GM19351 (cell line): ENCODE measurements around the gene ATP5F1C.
"Not testable (repeated sequence)": the region's sequence is repeated elsewhere in the genome, so short reads cannot be mapped to it uniquely, and the experiment has no call there.

Experiments used
- ATAC-seq: cut with Tn5 transposase; IDR thresholded peaks from one replicate; pipeline ENCODE4 v1.9.1; 2021; ENCODE audit warnings: mild to moderate bottlenecking, moderate library complexity; ENCODE audit not compliant: unreplicated experiment

Gene ATP5F1C

DNA sequence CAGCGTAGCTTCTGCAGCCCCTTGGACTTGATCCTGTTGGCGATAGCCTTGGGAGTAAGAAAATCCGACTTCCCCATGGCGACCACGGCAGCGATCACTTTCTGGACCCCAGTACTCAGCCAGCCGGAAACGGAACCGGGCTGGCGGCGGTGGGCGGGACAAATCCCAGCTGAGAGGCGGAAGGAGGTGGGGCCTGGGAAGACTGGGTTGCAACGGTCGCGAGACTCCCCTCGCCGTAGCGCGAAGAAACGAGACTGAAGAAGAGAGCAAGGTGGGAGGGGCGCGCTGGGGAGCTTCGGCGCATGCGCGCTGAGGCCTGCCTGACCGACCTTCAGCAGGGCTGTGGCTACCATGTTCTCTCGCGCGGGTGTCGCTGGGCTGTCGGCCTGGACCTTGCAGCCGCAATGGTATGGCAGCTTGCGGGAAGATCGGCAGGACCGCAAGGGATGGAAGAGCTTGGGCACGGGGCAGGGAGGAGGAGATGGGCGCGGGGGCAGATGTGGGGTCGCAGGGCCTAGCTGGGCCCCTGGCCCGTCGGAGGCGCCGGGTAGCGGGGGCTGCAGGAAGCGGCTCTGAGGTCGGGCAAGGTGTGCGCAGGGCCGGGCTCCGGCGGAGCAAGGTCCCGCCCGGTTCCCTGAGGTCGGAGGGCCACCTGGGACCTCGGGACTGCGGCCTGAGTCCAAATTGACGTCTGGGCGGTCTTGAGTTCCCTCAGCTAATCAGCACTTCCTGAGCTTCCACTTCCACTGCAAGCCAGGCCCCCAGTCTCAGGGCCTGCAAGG is at the start of gene ATP5F1C, which contains the start of gene KIN:
Gene ATP5F1C (plus strand): TSS at position 321 of the 782 bp plus-strand sequence. CDS start 31 bp downstream, at position 352.
Gene KIN (minus strand): TSS at position 137 of the 782 bp plus-strand sequence. CDS start 60 bp downstream, at position 77.
- peak; percentile 93 for ATAC-seq

DNA sequence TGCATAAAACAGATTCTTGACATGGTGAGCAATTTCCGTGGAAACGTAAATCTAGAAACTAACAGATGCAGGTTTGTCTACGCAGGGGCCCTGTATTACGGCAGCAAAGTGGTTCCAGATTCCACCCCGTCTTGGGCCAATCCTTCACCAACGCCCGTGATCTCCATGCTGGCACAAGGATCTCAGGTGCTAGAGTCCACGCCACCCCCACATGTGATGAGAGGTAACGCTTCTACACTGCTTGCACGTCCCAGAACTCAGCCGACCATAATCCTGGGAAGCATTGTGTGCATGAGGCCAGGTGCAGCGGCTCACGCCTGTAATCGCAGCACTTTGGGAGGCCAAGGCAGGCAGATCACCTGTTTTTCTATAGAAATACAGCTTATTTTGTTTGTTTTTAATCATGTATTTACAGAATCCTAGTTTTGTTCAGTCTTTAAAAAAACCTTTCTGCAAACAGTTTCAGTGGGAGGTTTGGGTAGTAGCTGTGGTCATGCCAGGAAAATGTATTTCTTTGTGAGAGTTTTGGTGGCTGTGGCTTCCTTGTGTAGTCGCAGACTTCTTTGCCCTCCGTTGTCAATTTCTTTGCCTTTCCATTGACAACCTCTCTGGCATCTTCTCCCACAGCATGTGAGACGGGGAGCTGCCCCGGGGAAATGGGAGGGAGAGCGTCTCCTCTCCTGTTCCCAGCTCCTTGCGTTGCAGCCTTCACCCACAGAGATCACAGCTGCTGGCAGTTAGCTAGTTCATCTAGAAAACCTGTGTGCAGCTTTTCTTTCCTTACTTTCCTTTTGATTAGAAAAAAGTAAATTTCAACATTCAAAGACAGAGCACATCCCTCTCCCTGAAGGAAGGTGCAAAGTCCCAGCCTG is 49.2 kb upstream of the ATP5F1C start:
- no peak for ATAC-seq

DNA sequence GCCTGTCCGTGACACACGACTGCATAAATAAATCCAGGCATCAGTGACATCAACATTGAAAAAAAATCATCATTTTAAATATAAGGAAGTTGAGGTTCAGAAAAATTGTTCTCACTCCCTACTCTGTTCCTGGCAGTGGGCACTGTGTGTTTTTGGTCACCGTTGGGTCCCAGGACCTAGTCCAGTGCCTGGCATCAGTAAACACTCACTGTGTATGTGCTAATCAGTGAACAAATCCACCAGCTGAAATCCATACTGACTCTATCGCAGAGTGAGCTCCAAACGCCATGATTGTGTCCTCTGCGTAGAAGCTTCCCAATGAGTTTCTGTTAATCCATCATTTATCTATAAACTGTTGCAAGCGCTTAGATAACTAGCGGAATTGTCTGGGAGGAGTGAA is 43.7 kb upstream of the ATP5F1C start:
- ATAC-seq, result no peak

DNA sequence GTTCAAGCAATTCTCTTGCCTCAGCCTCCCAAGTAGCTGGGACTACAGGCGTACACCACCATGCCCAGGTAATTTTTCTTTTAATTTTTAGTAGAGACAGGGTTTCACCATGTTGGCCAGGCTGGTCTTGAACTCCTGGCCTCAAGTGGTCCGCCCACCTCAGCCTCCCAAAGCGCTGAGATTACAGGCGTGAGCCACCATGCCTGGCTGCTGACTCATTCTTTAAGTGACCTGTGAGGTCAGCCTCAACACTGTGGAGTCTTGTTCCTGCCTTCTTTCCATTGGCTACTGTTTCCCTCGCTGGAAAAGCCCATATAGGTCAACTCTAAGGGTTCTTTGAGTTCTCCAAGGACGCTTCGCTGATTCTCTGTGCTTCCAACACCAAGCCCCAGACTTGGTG is 39.3 kb upstream of the ATP5F1C start:
- ATAC-seq, result not testable (repeated sequence)

DNA sequence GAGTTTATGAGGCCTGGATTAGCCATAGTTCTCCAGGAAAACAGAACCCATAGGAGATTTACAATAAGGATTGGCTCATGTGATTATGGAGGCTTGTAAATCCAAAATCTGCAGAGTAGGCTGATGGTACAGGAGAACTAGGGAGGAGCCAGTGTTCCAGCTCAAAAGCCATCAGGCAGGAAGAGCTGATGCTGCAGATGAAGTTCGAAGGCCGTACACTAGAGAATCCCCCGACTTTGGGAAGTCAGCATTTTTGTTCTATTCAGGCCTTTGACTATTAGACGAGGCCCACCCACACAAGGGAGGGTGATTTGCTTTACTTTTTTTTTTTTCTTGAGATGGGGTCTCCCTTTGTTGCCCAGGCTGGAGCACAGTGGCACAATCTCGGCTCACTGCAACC is 37.8 kb upstream of the ATP5F1C start:
- no peak for ATAC-seq

DNA sequence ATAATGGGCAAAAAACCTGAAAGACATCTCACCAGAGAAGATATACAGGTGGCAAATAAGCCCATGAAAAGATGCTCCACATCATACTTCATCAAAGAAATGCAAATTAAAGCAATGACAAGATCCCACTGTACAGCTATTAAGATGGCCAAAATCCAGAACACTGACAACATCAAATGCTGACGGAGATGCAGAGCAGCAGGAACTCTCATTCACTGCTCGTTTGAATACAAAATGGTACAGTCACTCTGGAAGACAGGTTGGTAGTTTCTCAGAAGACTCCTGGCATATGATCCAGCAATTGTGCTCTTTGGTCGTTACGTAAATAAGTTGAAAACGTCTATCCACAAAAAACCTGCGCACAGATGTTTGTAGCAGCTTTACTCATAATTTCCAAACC is 35.7 kb upstream of the ATP5F1C start:
- ATAC-seq, result no peak

DNA sequence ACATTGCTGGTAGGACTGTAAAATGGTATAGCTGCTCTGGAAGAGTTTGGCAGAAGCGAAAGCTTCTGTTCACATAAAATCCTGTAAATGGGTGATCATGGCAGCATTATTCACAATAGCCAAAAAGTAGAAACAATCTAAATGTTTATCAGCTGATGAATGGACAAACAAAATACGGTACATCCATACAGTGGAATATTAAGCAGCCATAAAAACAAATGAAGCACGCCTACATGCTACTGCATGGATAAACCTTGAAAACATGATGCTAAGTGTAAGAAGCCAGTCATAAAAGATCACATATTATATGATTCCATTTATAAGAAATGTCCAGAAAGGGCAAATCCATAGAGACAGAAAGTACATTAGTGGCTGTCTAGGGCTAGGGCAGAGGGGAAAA is 32.9 kb upstream of the ATP5F1C start:
- no peak for ATAC-seq

DNA sequence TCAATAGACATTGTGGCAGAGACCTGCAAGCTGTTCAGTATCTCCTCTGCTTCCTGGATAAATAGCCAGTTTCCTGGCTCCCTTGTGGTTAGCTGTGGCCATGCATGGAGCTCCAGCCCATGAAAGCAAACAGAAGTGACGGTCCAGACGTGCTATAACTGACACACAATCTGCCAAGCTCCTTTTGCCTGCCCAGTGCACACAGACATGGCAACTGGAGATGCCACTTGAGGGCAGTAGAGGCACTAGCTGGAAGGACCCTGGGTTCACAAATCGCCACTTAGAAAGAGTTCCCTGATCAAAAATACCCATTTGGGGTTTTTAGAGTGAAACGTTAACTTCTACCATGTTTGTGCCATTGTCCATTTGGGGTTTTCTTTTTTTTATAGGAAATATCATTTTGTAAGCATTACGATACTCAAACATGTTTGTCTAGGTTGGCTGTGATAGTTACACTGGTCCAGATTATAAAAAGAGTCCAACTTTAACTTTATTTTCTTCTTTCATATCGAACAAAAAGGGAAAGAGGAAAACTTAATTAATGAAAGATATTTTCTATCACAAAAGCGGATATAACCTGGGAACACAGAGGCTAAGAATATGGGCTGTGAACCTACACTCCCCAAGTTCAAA is 31.5 kb upstream of the ATP5F1C start:
- peak; percentile 69 for ATAC-seq

DNA sequence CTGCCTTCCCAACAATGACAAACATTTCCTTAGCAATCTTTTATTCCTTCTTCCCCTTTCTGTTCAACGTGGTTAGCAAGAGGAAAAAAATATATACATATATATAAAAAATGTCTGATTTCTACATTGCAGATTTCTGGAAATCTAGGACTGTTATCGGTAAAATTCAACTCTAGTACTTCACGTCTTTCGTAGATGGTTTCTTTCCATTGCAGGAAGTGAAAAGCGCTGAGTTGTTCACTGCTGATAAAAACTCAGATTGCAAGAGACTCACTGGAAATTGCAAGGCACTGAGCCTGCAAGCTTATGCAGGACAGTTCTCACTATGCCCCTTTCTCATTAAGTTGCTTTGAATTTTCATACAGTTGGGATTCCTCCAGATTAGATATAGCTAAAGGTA is 24.0 kb upstream of the ATP5F1C start:
- no peak for ATAC-seq

DNA sequence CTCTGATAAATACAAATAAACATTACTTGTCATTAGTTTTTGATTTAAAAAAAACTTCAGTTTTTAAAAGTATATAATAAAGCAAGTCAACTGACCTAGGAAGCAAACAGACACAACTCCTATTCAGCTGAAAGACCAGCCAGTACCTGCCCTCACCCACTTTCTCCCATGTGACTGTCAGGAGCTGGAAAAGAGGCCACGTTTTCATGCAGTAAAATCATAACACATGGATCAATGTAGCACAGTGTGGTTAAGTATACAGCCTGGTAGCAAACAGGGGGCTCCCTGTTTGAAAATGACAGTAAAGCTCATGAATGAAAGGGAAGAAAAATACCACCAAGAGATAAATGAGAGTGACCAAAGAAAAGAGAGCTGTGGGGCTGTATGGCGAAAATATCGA is 21.7 kb upstream of the ATP5F1C start:
- no peak for ATAC-seq

DNA sequence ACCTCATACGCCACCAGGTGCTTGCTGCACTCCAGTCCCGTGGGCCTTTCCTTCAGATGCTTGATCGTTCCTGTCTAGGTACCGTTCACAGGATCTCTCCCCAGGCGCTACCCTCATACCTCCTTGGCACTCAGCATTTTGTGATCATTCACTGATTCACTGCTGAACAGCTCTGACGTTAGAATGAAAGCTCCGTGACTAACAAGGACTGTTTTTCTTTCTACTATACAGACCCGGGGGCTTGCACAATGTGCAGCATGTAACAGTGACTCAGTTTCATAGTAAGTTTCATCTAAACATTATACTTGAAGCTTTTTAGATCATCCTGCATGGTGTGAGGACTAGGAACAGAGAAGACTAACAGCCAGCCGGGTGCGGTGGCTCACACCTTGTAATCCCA is 20.8 kb upstream of the ATP5F1C start:
- no peak for ATAC-seq

DNA sequence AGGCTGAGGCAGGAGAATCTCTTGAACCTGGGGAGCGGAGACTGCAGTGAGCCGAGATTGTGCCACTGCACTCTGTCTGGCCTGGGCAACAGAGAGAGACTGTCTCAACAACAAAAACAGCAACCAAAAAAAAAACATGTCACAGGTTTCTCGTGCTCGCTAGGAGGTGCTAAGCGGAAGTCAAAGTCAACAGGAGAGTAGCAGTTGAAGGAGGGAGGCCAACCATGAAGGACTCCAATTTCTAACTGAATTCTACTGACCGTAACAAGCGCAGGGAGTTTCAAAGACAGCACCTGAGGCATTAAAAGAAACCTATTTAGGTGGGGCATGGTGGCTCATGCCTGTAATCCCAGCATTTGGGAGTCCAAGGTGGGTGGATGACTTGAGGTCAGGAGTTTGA is 19.6 kb upstream of the ATP5F1C start:
- ATAC-seq, result no peak

DNA sequence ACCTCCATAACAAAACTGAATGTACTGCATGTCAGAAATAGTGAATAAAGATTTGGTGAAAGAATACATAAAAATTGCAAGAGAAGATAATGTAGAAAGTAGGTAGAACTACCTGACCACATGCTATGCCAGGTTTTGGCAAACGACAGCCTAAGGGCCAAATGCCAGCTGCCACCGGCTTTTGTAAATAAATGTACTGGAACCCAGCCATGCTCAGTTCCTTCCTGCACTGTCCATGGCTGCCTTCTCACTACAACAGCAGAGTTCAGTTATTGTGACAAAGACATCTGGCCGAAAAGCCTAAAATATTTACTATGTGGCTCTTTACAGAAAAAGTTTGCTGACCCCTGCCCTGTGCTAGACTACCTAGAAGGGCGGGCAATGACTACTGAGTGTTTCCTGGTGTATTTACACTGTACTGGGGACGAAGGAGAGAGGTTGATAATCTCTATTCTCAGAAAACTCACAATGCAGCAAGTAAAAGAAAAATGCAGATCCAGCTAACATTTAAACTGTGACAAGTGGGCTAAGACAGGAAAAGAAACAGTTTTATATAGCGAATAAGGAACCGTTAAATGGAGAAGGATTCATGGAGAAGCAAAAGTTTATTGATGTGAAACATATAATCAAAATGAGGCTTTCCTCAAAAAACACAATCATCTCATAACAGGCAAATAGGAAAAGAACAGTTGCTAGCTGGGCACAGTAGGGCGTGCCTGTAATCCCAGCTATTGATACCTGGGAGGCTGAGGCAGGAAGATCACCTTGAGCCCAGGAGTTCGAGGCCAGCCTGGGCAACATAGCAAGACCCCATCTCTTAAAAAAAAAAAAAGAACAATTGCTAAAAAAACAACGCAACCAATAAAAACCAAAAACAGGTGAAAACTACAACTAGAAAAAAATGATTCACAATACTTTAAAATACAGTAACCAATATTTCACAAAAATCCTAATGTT is 13.9 kb upstream of the ATP5F1C start:
- no peak for ATAC-seq

DNA sequence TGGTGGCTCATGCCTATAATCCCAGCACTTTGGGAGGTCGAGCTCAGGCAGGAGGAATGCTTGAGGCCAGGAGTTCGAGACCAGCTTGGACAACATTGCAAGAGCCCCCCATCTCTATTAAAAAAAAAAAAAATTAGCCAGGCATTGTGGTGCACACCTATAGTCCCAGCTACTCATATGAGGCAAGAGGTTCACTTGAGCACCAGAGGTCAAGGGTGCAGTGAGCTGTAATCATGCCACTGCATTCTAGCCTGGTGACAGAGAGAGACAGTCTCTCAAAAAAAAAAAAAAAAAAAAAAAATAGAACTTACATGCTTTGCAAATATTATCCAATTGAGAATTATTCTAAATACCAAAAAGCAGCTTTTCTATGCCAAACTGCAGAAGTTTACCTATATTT is 11.2 kb upstream of the ATP5F1C start:
- ATAC-seq, result no peak

DNA sequence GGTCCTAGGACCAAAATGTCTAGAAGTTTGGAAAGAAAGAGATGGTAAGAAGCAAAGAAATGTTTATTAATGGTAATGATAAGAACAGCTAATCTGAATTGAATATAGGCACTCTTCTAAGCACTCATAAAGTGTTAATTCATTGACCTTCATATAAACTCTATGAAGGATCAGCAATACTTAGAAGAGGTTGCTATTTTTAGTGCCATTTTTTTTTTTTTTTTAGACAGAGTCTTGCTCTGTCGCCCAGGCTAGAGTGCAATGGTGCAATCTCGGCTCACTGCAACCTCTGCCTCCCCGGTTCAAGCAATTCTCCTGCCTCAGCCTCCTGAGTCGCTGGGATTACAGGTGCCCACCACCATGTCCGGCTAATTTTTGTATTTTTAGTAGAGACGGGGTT is 5.8 kb upstream of the ATP5F1C start:
- ATAC-seq, result not testable (repeated sequence)

DNA sequence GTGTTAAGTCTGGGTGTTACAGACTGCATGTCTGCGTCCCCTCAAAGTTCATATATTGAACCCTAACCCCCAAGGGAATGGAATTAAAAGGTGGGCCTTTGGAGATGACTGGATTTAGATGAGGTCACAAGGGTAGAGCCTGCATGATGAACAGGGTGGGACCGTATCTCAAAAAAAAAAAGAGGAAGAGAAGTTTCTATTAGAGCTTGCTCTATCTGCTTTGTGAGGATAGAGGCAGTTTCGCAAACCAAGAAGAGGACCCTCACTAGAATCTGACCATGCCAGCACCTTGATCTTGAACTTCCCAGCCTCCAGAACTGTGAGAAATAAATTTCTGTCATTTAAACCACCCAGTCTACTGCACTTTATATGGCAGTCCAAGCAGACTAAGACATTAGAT is 1.5 kb upstream of the ATP5F1C start:
- ATAC-seq, result no peak

DNA sequence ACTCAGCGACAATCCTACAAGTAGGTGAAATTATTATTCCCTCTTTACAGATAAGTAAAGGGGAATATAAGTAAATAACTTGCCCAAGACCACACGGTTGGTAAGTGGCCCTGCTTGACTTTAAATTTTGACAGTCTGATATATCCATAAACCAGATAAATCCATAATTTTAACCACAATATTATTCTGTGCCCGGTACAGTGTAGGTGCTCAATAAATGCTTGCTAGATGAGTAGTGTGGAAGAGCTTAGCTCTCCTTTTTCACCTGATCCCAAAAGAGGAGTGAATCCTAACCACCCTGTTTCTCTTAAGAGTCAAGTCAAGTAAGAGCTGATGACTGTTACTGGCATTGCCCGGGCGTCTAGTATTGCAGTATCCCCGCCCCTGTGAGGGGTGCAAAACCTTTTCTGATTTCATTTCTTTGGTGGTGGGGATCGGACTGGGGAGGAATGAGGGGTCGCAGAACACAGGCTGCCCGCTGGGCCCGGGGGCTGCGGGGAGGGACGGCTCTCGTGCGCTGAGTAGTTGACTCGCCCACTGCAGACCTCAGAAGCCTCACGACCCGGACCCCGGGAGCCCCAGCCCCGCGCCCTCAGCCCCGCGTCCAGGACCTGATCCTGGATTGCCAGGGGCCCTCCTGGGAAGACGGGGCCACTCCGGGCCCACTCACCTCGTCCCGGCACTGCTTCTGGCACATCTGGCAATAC is 674 bp upstream of the ATP5F1C start:
- ATAC-seq, result peak; percentile 14

DNA sequence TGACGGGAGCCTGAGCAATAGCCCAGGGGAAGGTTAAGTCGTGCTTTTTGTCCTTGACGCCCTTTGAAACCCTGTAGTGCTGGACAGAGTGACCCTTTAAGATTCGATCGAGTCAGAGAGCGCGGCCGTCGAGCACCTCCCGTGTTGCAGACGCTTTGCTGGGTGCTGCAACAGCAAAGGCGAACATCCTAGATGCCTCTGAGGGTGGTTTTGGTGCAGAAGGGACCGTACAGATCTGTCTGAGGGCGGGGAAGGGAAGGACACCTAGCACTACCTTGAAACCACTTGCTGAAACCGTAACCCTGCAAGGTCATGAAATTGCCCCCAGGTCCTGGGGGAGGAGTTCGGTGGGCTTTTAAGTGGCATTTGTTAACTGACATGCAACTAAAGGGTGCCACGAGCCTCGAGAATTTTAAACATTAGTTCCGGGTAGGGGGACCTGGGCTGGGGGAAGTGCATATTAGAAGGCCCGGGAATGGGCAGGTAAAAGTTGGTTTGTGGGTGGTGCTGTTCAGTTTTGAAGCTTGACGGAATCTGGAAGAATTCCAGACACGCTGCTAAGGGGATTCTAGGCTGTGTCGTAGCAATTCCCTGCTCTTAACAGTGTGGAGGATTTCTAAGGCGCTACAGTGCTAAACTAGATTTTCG is 786 bp downstream of the ATP5F1C start:
- ATAC-seq, result peak; percentile 19

DNA sequence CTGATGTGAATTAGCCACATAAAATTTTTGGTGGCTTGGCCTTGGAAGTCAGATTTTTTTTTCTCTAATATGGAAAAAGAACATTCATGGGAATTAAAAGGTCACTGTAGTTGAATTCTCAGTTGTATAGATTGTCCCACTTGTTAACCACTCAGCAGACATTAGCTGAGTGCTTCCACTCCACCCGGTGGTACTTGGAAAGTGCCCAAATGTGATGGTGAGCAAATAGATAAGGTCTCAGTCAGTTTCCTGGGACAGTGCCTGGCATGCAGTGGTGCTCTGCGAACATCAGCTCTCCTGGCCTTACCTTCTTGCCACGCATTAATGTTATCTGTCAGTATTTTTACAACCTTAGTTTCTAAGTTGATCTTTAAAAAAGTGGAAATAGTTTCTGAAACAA is 1.4 kb downstream of the ATP5F1C start:
- ATAC-seq, result no peak
